PC-9 (cell line): ENCODE results near the gene NKAIN2. TPM values are rescaled to one million over a fixed set of nuclear protein-coding genes. Genes with fewer than 3 reads are reported as not detected.

ENCODE experiments used
- BruUV-seq: library from RNA; stranded (reverse); fragments of 400-500 nt; replicated peaks from 2 replicates; lab custom pipeline; 2021; lab: Mats Ljungman, UMichigan
- CTCF ChIA-PET: fragments of 300-600 bp; sonication (Branson Sonifier 250); formaldehyde crosslinking; loops from one replicate; lab custom pipeline; 2022; ENCODE audit warnings: antibody characterized with exemption; lab: Charles Lee
- POLR2A ChIA-PET: fragments of 300-600 bp; sonication (Branson Sonifier 250); formaldehyde crosslinking; loops from one replicate; lab custom pipeline; 2022; ENCODE audit warnings: antibody characterized with exemption; ENCODE audit not compliant: unreplicated experiment; lab: Charles Lee
- DNase-seq, 2 experiments: peaks; one replicate each; pipeline versions ENCODE4 v3.0.0 to v3.0.0-alpha.2; 2015 to 2022; ENCODE audit warnings: mixed read lengths in 1 of 2
- H2AFZ ChIP-seq: fragments of 200-600 bp; sonication (generic); 2 replicates; pipeline ENCODE4 v1.8.1; 2017; ENCODE audit warnings: antibody characterized with exemption
- H3F3A ChIP-seq: fragments of 200-600 bp; sonication (generic); 2 replicates; pipeline ENCODE4 v1.8.1; 2017; ENCODE audit warnings: antibody characterized with exemption, mild to moderate bottlenecking, low read depth; ENCODE audit not compliant: insufficient read depth
- H3K27ac ChIP-seq: fragments of 200-600 bp; sonication (generic); 2 replicates; pipeline ENCODE4 v1.6.1; 2016; ENCODE audit warnings: mixed run types
- H3K27me3 ChIP-seq: fragments of 200-600 bp; sonication (generic); 2 replicates; pipeline ENCODE4 v1.6.1; 2016; ENCODE audit warnings: low read depth, mixed run types; ENCODE audit not compliant: insufficient read depth
- H3K36me3 ChIP-seq: fragments of 200-600 bp; sonication (generic); 2 replicates; pipeline ENCODE4 v1.6.1; 2016; ENCODE audit warnings: low read depth, mixed run types
- H3K4me1 ChIP-seq: fragments of 200-600 bp; sonication (generic); replicated peaks from 2 replicates; pipeline ENCODE4 v1.6.1; 2016; ENCODE audit warnings: mixed run types; ENCODE audit not compliant: insufficient read depth
- H3K4me2 ChIP-seq: fragments of 200-600 bp; sonication (generic); 2 replicates; pipeline ENCODE4 v1.6.1; 2017; ENCODE audit warnings: mixed run types
- H3K4me3 ChIP-seq: fragments of 200-600 bp; sonication (generic); 2 replicates; pipeline ENCODE4 v1.6.1; 2016; ENCODE audit warnings: mixed run types
- H3K79me2 ChIP-seq: fragments of 200-600 bp; sonication (generic); 2 replicates; pipeline ENCODE4 v1.6.1; 2017; ENCODE audit warnings: low read depth, mixed run types
- H3K9me2 ChIP-seq: fragments of 200-600 bp; sonication (generic); 2 replicates; pipeline ENCODE4 v1.8.1; 2017; ENCODE audit warnings: mild to moderate bottlenecking; ENCODE audit not compliant: insufficient read depth
- H3K9me3 ChIP-seq: fragments of 200-600 bp; sonication (generic); 2 replicates; pipeline ENCODE4 v1.8.1; 2016; ENCODE audit warnings: low read depth; ENCODE audit not compliant: insufficient read depth
- H4K20me1 ChIP-seq: fragments of 200-600 bp; sonication (generic); 2 replicates; pipeline ENCODE4 v1.8.1; 2017; ENCODE audit not compliant: insufficient read depth
- CTCF ChIP-seq: fragments of 200-600 bp; sonication (generic); conservative IDR thresholded peaks from 2 replicates; pipeline ENCODE4 v1.6.1; 2017; ENCODE audit warnings: mixed run types, antibody characterized with exemption, mild to moderate bottlenecking, moderate library complexity
- EZH2 ChIP-seq: fragments of 200-600 bp; sonication (generic); IDR thresholded peaks from 2 replicates; pipeline ENCODE4 v1.8.0; 2017; ENCODE audit warnings: antibody characterized with exemption, low read depth
- intact Hi-C: fragments of 100-400 bp; cut with micrococcal nuclease; formaldehyde crosslinking; loops from one replicate; pipeline ENCODE4 v1.10.0; 2022; ENCODE audit not compliant: unreplicated experiment
- total RNA-seq: library from RNA; stranded (reverse); gene quantifications from 2 replicates; pipeline ENCODE4 v1.2.3, GENCODE V29; 2021

NKAIN2 gene
- total RNA-seq, 1 experiment from 2014 or later: not detected

GRCh38 chr6:123962508-123962907 lies 158.8 kb downstream of the NKAIN2 start:
- Histone ChIP-seq H3K9me2 (no peaks in the 10 kb centered on the region; the same call in 1 of the 2 replicates), H3K27me3 (no peaks in the 10 kb centered on the region), H3K79me2 (no peaks in the 10 kb centered on the region), H3F3A (no peaks in the 10 kb centered on the region), H4K20me1 (no peaks in the 10 kb centered on the region), H3K4me3 (no peak overlapping the region), H3K4me2 (no peak overlapping the region), H2AFZ (peak overlapping the region; percentile 39; the same call in 1 of the 2 replicates), H3K9me3 (no peaks in the 10 kb centered on the region), H3K36me3 (no peaks in the 10 kb centered on the region), H3K4me1 (peaks cover 8% of the 10 kb centered on the region; the same call in 1 of the 2 replicates), H3K27ac (no peak overlapping the region)
- ChIA-PET CTCF (no interaction called here), POLR2A (no interaction called here)
- DNase-seq: peak in 1 of 2 experiments; percentile 6
- TF ChIP-seq EZH2 (no peak), CTCF (no peak)
- intact Hi-C loops: no loop called here
- no TSS peak for BruUV-seq

- no peaks in the 10 kb centered on the region for H3K9me3 ChIP-seq
- ChIA-PET POLR2A (no interaction called here), CTCF (no interaction called here)
- no peak overlapping the region for H3K4me2 ChIP-seq
- no peaks in the 10 kb centered on the region for H3K36me3 ChIP-seq
- TF ChIP-seq EZH2: no peak
- no peak for TF ChIP-seq CTCF
- no peaks in the 10 kb centered on the region for H4K20me1 ChIP-seq
- no peak for DNase-seq
- intact Hi-C loops: no loop called here
- no peak overlapping the region for H3K4me3 ChIP-seq
- peaks cover 8% of the 10 kb centered on the region; the same call in 1 of the 2 replicates for H3K4me1 ChIP-seq
- no peak overlapping the region for H2AFZ ChIP-seq
- no peaks in the 10 kb centered on the region; the same call in 1 of the 2 replicates for H3K9me2 ChIP-seq
- no peaks in the 10 kb centered on the region for H3K27me3 ChIP-seq
- BruUV-seq: no TSS peak
- H3K79me2 ChIP-seq: no peaks in the 10 kb centered on the region
- no peak overlapping the region for H3K27ac ChIP-seq
- no peaks in the 10 kb centered on the region for H3F3A ChIP-seq
Observed at GRCh38 chr6:123965894-123966293, 162.2 kb downstream of the NKAIN2 start.

- Histone ChIP-seq H3K36me3 (no peaks in the 10 kb centered on the region), H3K9me2 (no peaks in the 10 kb centered on the region; the same call in 1 of the 2 replicates), H4K20me1 (no peaks in the 10 kb centered on the region), H3F3A (no peaks in the 10 kb centered on the region), H3K27ac (no peak overlapping the region), H2AFZ (no peak overlapping the region), H3K27me3 (no peaks in the 10 kb centered on the region), H3K4me2 (no peak overlapping the region), H3K79me2 (no peaks in the 10 kb centered on the region), H3K4me1 (peaks cover 8% of the 10 kb centered on the region; the same call in 1 of the 2 replicates), H3K4me3 (no peak overlapping the region), H3K9me3 (no peaks in the 10 kb centered on the region)
- ChIA-PET POLR2A (no interaction called here), CTCF (no interaction called here)
- no TSS peak for BruUV-seq
- intact Hi-C loops: no loop called here
- no peak for TF ChIP-seq EZH2
- no peak for TF ChIP-seq CTCF
- DNase-seq: no peak
Observed at GRCh38 chr6:123966618-123967017, 163.0 kb downstream of the NKAIN2 start.
